GM06990 (cell line): ENCODE results near the gene THRA.

ENCODE experiments used
- DNase-seq: peaks from one replicate; pipeline ENCODE4 v3.0.0-alpha.2; 2011; ENCODE audit not compliant: insufficient read length; ENCODE audit errors: extremely low read depth
- H3K27me3 ChIP-seq: replicated peaks from 2 replicates; pipeline ENCODE4 v1.6.0; 2011; ENCODE audit warnings: low read length; ENCODE audit not compliant: control insufficient read depth, insufficient read depth
- H3K36me3 ChIP-seq: 2 replicates; pipeline ENCODE4 v1.5.1; 2011; ENCODE audit warnings: low read length; ENCODE audit not compliant: control insufficient read depth, insufficient read depth
- H3K4me3 ChIP-seq: replicated peaks from 2 replicates; pipeline ENCODE4 v1.5.1; 2011; ENCODE audit warnings: low read depth, mild to moderate bottlenecking, control low read depth, low read length
- CTCF ChIP-seq: IDR thresholded peaks from 2 replicates; pipeline ENCODE4 v1.5.1; 2011; ENCODE audit warnings: low read length, control low read depth, mild to moderate bottlenecking, inconsistent platforms; ENCODE audit not compliant: insufficient read depth, poor library complexity, severe bottlenecking

Gene THRA

GRCh38 chr17:40069751-40070708, 7.3 kb downstream of the THRA start:
- no peaks in the 10 kb centered on the region for H3K27me3 ChIP-seq
- no peaks in the 10 kb centered on the region for H3K36me3 ChIP-seq
- TF ChIP-seq CTCF, result peak; percentile 51
- no peak for DNase-seq
- no peak overlapping the region for H3K4me3 ChIP-seq

- TF ChIP-seq CTCF, result no peak
- H3K4me3 ChIP-seq, result no peak overlapping the region
- no peaks in the 10 kb centered on the region for H3K36me3 ChIP-seq
- DNase-seq, result no peak
- no peaks in the 10 kb centered on the region for H3K27me3 ChIP-seq
These were observed 8.0 kb downstream of the THRA start for GRCh38 chr17:40070709-40071312.

- Histone ChIP-seq H3K36me3 (no peaks in the 10 kb centered on the region), H3K4me3 (no peak overlapping the region), H3K27me3 (no peaks in the 10 kb centered on the region)
- no peak for DNase-seq
- TF ChIP-seq CTCF, result no peak
These were observed 8.7 kb downstream of the THRA start for GRCh38 chr17:40071313-40072039.

- H3K4me3 ChIP-seq, result no peak overlapping the region
- H3K27me3 ChIP-seq, result no peaks in the 10 kb centered on the region
- no peak for DNase-seq
- H3K36me3 ChIP-seq, result no peaks in the 10 kb centered on the region
- TF ChIP-seq CTCF, result no peak
These were observed 9.4 kb downstream of the THRA start for GRCh38 chr17:40072040-40072734.

GRCh38 chr17:40072735-40073346, 10.1 kb downstream of the THRA start:
- H3K36me3 ChIP-seq, result no peaks in the 10 kb centered on the region
- H3K27me3 ChIP-seq, result no peaks in the 10 kb centered on the region
- no peak overlapping the region for H3K4me3 ChIP-seq
- TF ChIP-seq CTCF, result no peak
- DNase-seq, result no peak
